WTC11 (cell line): ENCODE data around the gene NPEPL1. TPM values are rescaled to one million over a fixed set of nuclear protein-coding genes. Genes with fewer than 3 reads are reported as not detected.
A peak's percentile ranks its signal among the peaks of the same experiment; 100 is the strongest.

ENCODE experiments used
- CREM ChIP-seq: sonication (generic); formaldehyde crosslinking; IDR thresholded peaks from 2 replicates; pipeline ENCODE4 v1.8.1; 2022; ENCODE audit warnings: mild to moderate bottlenecking, missing genetic modification reagents, moderate library complexity
- ETV6 ChIP-seq: sonication (generic); formaldehyde crosslinking; IDR thresholded peaks from 2 replicates; pipeline ENCODE4 v1.8.1; 2022; ENCODE audit warnings: mild to moderate bottlenecking, missing genetic modification reagents
- FOXP1 ChIP-seq: sonication (generic); formaldehyde crosslinking; IDR thresholded peaks from 2 replicates; pipeline ENCODE4 v1.8.0; 2022; ENCODE audit warnings: missing genetic modification reagents, mild to moderate bottlenecking, moderate library complexity, borderline replicate concordance
- IRF2 ChIP-seq: sonication (generic); formaldehyde crosslinking; IDR thresholded peaks from 2 replicates; pipeline ENCODE4 v1.8.0; 2022; ENCODE audit warnings: low read depth, missing genetic modification reagents, borderline replicate concordance
- KAT7 ChIP-seq: sonication (generic); formaldehyde crosslinking; IDR thresholded peaks from 2 replicates; pipeline ENCODE4 v1.8.1; 2023; ENCODE audit warnings: missing genetic modification reagents, mild to moderate bottlenecking, borderline replicate concordance
- MYBL2 ChIP-seq: sonication (generic); formaldehyde crosslinking; IDR thresholded peaks from 2 replicates; pipeline ENCODE4 v1.8.1; 2023; ENCODE audit warnings: mild to moderate bottlenecking, moderate library complexity, missing genetic modification reagents
- SMAD4 ChIP-seq: sonication (generic); formaldehyde crosslinking; IDR thresholded peaks from 2 replicates; pipeline ENCODE4 v1.8.0; 2022; ENCODE audit warnings: mild to moderate bottlenecking, missing genetic modification reagents
- TP53 ChIP-seq: sonication (generic); formaldehyde crosslinking; IDR thresholded peaks from 2 replicates; pipeline ENCODE4 v1.8.1; 2023; ENCODE audit warnings: mild to moderate bottlenecking, missing genetic modification reagents
- ZNF121 ChIP-seq: sonication (generic); formaldehyde crosslinking; IDR thresholded peaks from 2 replicates; pipeline ENCODE4 v1.8.0; 2023; ENCODE audit warnings: missing genetic modification reagents
- ZNF232 ChIP-seq: sonication (generic); formaldehyde crosslinking; IDR thresholded peaks from 2 replicates; pipeline ENCODE4 v1.8.0; 2022; ENCODE audit warnings: mild to moderate bottlenecking, missing genetic modification reagents
- ZNF671 ChIP-seq: fragments of 250-450 bp; sonication (Bioruptor Pico); IDR thresholded peaks from 2 replicates; pipeline ENCODE4 v1.8.0; 2021; ENCODE audit warnings: mild to moderate bottlenecking
- total RNA-seq: library from RNA; stranded (reverse); gene quantifications from 3 replicates; pipeline ENCODE4 v1.2.3, GENCODE V29; 2021
- TF ChIP-seq, protein P1 (sequence below): fragments of 250-450 bp; sonication (Bioruptor Pico); IDR thresholded peaks from 2 replicates; pipeline ENCODE4 v1.9.0; 2021; ENCODE audit warnings: mild to moderate bottlenecking
- TF ChIP-seq, protein P2 (sequence below): sonication (generic); formaldehyde crosslinking; IDR thresholded peaks from 2 replicates; pipeline ENCODE4 v1.8.0; 2023; ENCODE audit warnings: mild to moderate bottlenecking, missing genetic modification reagents
- TF ChIP-seq, protein P3 (sequence below): sonication (generic); formaldehyde crosslinking; IDR thresholded peaks from 2 replicates; pipeline ENCODE4 v1.8.1; 2022; ENCODE audit warnings: mild to moderate bottlenecking, missing genetic modification reagents, moderate library complexity, borderline replicate concordance
- TF ChIP-seq, protein P4 (sequence below): fragments of 250-450 bp; sonication (Bioruptor Pico); IDR thresholded peaks from 2 replicates; pipeline ENCODE4 v1.9.0; 2021; ENCODE audit warnings: moderate library complexity, mild to moderate bottlenecking, inconsistent platforms, borderline replicate concordance
- TF ChIP-seq, protein P5 (sequence below): sonication (generic); formaldehyde crosslinking; IDR thresholded peaks from 2 replicates; pipeline ENCODE4 v1.8.1; 2022; ENCODE audit warnings: mild to moderate bottlenecking, moderate library complexity, missing genetic modification reagents
- TF ChIP-seq, protein P6 (sequence below): sonication (generic); formaldehyde crosslinking; IDR thresholded peaks from 2 replicates; pipeline ENCODE4 v1.8.1; 2023; ENCODE audit warnings: mild to moderate bottlenecking, moderate library complexity, missing genetic modification reagents
- TF ChIP-seq, protein P7 (sequence below): sonication (generic); formaldehyde crosslinking; IDR thresholded peaks from 2 replicates; pipeline ENCODE4 v1.8.1; 2023; ENCODE audit warnings: mild to moderate bottlenecking, missing genetic modification reagents, moderate library complexity
- TF ChIP-seq, protein P8 (sequence below): sonication (generic); formaldehyde crosslinking; conservative IDR thresholded peaks from 2 replicates; pipeline ENCODE4 v1.8.1; 2022; ENCODE audit warnings: mild to moderate bottlenecking, missing genetic modification reagents

NPEPL1 gene
- total RNA-seq, 1 experiment from 2014 or later, result 39.9 TPM

DNA sequence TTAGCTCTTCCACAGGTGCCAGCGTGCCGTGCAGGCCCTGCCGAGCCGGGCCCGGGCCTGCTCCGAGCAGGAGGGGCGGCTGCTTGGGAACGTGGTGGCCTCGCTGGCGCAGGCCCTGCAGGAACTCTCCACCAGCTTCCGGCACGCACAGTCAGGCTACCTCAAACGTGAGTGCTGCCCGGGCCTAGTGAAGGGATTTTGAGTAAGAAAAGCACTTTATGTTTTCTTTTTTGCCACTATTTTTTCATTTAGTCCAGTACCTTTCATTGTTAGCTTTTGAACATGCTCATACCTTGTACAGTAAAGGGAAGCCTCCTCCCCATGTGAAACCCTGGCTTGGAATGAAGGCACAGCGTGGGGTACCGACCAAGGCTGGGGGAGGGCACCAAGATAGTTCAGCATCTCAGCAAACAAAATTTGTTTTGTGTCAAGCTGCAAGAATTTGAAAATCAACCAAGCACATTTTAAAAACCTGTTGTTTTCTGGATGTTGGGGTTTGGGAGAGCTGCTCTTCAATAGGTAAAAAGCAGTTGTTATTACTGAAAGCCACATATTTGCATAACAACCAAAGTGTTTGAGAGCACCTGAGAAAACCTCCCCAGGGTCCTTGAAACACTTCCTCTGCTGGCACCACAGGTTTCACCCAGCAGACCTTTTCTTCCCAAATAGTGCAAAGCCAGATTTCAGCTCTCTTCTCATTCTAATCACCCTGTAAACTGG, 23.2 kb upstream of the NPEPL1 start (continued):
- TF ChIP-seq, protein P1, sequence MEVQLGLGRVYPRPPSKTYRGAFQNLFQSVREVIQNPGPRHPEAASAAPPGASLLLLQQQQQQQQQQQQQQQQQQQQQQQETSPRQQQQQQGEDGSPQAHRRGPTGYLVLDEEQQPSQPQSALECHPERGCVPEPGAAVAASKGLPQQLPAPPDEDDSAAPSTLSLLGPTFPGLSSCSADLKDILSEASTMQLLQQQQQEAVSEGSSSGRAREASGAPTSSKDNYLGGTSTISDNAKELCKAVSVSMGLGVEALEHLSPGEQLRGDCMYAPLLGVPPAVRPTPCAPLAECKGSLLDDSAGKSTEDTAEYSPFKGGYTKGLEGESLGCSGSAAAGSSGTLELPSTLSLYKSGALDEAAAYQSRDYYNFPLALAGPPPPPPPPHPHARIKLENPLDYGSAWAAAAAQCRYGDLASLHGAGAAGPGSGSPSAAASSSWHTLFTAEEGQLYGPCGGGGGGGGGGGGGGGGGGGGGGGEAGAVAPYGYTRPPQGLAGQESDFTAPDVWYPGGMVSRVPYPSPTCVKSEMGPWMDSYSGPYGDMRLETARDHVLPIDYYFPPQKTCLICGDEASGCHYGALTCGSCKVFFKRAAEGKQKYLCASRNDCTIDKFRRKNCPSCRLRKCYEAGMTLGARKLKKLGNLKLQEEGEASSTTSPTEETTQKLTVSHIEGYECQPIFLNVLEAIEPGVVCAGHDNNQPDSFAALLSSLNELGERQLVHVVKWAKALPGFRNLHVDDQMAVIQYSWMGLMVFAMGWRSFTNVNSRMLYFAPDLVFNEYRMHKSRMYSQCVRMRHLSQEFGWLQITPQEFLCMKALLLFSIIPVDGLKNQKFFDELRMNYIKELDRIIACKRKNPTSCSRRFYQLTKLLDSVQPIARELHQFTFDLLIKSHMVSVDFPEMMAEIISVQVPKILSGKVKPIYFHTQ (CRISPR knock-in tag), result 0 out of 2 replicates have a peak, but pooled peaks have one; percentile 71
- TF ChIP-seq ZNF671 (CRISPR knock-in tag) (peak; percentile 47; the same call in 1 of the 2 replicates), SMAD4 (CRISPR knock-in tag) (no peak), TP53 (CRISPR knock-in tag) (no peak), KAT7 (no peak), FOXP1 (CRISPR knock-in tag) (0 out of 2 replicates have a peak, but pooled peaks have one; percentile 30), MYBL2 (0 out of 2 replicates have a peak, but pooled peaks have one; percentile 46), ZNF232 (CRISPR knock-in tag) (0 out of 2 replicates have a peak, but pooled peaks have one; percentile 43), ZNF121 (CRISPR knock-in tag) (no peak), CREM (peak; percentile 9; the same call in 1 of the 2 replicates), IRF2 (no peak), ETV6 (CRISPR knock-in tag) (no peak)
- TF ChIP-seq, protein P2, sequence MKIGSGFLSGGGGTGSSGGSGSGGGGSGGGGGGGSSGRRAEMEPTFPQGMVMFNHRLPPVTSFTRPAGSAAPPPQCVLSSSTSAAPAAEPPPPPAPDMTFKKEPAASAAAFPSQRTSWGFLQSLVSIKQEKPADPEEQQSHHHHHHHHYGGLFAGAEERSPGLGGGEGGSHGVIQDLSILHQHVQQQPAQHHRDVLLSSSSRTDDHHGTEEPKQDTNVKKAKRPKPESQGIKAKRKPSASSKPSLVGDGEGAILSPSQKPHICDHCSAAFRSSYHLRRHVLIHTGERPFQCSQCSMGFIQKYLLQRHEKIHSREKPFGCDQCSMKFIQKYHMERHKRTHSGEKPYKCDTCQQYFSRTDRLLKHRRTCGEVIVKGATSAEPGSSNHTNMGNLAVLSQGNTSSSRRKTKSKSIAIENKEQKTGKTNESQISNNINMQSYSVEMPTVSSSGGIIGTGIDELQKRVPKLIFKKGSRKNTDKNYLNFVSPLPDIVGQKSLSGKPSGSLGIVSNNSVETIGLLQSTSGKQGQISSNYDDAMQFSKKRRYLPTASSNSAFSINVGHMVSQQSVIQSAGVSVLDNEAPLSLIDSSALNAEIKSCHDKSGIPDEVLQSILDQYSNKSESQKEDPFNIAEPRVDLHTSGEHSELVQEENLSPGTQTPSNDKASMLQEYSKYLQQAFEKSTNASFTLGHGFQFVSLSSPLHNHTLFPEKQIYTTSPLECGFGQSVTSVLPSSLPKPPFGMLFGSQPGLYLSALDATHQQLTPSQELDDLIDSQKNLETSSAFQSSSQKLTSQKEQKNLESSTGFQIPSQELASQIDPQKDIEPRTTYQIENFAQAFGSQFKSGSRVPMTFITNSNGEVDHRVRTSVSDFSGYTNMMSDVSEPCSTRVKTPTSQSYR (CRISPR knock-in tag), result 0 out of 2 replicates have a peak, but pooled peaks have one; percentile 61
- TF ChIP-seq, protein P3, sequence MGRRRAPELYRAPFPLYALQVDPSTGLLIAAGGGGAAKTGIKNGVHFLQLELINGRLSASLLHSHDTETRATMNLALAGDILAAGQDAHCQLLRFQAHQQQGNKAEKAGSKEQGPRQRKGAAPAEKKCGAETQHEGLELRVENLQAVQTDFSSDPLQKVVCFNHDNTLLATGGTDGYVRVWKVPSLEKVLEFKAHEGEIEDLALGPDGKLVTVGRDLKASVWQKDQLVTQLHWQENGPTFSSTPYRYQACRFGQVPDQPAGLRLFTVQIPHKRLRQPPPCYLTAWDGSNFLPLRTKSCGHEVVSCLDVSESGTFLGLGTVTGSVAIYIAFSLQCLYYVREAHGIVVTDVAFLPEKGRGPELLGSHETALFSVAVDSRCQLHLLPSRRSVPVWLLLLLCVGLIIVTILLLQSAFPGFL (CRISPR knock-in tag), result no peak
- TF ChIP-seq, protein P4, sequence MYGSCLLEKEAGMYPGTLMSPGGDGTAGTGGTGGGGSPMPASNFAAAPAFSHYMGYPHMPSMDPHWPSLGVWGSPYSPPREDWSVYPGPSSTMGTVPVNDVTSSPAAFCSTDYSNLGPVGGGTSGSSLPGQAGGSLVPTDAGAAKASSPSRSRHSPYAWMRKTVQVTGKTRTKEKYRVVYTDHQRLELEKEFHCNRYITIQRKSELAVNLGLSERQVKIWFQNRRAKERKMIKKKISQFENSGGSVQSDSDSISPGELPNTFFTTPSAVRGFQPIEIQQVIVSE, result no peak
- TF ChIP-seq, protein P5, sequence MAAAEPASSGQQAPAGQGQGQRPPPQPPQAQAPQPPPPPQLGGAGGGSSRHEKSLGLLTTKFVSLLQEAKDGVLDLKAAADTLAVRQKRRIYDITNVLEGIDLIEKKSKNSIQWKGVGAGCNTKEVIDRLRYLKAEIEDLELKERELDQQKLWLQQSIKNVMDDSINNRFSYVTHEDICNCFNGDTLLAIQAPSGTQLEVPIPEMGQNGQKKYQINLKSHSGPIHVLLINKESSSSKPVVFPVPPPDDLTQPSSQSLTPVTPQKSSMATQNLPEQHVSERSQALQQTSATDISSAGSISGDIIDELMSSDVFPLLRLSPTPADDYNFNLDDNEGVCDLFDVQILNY (CRISPR knock-in tag), result no peak
- TF ChIP-seq, protein P6, sequence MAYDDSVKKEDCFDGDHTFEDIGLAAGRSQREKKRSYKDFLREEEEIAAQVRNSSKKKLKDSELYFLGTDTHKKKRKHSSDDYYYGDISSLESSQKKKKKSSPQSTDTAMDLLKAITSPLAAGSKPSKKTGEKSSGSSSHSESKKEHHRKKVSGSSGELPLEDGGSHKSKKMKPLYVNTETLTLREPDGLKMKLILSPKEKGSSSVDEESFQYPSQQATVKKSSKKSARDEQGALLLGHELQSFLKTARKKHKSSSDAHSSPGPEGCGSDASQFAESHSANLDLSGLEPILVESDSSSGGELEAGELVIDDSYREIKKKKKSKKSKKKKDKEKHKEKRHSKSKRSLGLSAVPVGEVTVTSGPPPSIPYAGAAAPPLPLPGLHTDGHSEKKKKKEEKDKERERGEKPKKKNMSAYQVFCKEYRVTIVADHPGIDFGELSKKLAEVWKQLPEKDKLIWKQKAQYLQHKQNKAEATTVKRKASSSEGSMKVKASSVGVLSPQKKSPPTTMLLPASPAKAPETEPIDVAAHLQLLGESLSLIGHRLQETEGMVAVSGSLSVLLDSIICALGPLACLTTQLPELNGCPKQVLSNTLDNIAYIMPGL (CRISPR knock-in tag), result no peak
- TF ChIP-seq, protein P7, sequence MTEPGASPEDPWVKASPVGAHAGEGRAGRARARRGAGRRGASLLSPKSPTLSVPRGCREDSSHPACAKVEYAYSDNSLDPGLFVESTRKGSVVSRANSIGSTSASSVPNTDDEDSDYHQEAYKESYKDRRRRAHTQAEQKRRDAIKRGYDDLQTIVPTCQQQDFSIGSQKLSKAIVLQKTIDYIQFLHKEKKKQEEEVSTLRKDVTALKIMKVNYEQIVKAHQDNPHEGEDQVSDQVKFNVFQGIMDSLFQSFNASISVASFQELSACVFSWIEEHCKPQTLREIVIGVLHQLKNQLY (CRISPR knock-in tag), result no peak
- TF ChIP-seq, protein P8, sequence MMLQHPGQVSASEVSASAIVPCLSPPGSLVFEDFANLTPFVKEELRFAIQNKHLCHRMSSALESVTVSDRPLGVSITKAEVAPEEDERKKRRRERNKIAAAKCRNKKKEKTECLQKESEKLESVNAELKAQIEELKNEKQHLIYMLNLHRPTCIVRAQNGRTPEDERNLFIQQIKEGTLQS (CRISPR knock-in tag), result no peak
